HG03342 (cell line): ENCODE data around the gene TMEFF2.
A peak's percentile ranks its signal among the peaks of the same experiment; 100 is the strongest.
"Not testable (repeated sequence)": the region's sequence is repeated elsewhere in the genome, so short reads cannot be mapped to it uniquely, and the experiment has no call there.

Experiments used
- ATAC-seq: cut with Tn5 transposase; IDR thresholded peaks from one replicate; pipeline ENCODE4 v1.9.1; 2021; ENCODE audit warnings: mild to moderate bottlenecking, moderate library complexity; ENCODE audit not compliant: unreplicated experiment

The TMEFF2 gene

DNA sequence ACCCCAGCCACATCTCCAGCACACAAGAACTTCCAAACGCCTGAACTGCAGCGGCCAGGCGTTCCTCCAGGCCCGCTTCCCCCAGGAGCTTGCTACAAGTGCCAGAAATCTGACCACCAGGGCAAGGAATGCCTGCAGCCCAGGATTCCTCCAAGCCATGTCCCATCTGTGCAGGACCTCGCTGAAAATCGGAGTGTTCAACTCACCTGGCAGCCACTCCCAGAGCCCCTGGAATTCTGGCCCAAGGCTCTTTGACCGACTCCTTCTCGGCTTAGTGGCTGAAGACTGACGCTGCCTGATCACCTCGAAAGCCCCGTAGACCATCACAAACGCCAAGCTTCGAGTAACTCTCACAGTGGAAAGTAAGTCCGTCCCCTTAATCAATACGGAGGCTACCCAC lies 62.1 kb downstream of the TMEFF2 start:
- not testable (repeated sequence) for ATAC-seq

DNA sequence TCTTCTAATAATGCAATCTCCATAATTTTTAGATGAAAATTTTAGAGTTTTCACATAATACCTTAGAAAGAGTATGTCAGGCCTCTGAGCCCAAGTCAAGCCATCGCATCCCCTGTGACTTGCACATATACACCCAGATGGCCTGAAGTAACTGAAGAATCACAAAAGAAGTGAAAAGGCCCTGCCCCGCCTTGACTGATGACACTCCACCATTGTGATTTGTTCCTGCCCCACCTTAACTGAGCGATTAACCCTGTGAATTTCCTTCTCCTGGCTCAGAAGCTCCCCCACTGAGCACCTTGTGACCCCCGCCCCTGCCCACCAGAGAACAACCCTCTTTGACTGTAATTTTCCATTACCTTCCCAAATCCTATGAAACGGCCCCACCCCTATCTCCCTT lies 64.4 kb downstream of the TMEFF2 start:
- not testable (repeated sequence) for ATAC-seq

DNA sequence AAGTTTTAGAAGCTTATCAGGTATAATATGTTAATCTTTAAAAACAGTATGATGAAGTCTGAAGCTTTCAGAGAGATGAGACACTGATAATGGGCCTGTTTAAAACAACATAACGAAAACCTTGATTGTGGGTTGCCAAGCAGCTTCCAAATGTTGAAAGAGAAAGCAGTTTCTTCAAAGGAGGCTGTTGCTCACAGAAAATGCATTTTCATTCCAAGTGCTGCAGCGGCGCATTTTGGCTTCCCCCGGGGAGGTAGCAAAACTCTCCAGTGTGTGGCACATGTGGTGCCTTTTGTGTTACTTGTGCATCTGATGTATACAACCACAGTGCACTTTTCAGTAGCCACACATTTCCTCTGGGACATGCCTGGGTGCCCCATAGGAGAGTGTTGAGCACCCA lies 66.1 kb downstream of the TMEFF2 start:
- no peak for ATAC-seq

DNA sequence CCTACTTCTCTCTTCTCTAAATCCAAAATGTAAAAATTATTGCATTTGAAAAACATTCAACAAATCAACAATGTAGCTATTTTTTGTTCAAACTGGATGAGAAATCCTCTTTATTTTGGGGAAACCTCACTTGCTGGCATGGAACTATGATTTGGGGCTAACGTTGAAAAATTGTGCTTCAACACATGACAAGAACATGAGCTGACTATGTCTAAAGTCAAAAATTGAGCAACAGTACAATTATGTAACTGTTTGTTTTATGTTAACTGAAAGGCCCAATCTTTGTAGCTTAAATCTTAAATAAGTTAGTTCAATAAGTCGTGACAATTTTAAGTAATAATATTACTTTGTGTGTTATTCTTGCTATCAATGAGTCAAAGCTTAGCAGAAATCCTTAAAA lies 67.3 kb downstream of the TMEFF2 start:
- ATAC-seq = no peak

DNA sequence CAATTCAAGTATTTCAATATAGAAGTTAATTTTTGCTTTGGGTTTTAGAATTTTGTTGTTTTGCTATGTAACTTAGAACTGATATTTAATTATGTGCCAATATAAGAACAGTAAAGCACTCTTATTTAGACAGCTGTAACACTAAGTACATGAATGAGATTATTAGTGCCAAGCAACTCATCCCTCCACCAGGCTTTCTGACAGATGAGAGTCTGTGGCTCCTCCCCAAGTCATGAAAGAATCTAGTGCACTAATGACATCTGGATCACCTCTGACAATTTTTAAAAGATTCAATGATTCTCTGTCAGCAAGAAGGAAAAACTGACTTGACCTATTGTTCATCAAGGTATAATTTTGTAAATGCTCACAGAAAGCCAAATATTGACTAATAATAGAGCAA lies 67.8 kb downstream of the TMEFF2 start:
- ATAC-seq = no peak

DNA sequence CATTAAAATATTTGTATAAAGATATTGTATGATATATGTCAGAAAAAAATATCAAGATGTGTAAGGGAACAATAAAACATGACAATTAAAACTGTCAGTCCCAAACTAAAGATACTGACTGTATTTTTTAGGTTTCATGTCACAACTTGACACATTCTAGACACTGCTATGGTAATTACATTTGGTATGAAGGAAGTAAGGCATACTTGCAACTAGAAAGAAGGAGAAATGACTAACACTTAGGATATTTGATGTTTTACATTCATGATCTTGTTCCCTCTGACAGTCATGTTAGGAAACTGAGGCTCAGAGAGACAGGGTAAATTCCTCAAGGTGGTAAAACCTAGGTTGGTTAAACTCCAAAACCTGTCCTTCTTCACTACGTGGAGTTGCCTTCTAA lies 68.3 kb downstream of the TMEFF2 start:
- ATAC-seq = no peak

DNA sequence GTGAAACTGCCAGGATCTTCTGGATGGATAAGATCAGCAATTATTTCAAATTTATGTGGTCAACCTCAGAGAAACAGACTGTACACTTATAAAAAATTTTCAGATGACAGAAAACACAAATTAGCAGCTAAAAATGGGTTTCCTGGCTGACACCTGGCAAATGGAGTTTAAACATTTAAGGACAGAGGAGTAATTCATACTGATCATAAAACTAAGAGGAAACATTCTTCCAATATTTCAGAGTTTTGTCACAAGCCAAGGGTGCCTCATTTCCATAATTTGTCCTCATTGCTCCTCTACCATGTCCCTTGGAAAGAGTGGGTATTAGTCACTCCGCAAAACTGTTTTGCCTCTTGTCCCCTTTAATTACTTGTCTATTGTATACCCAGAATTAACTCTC lies 70.2 kb downstream of the TMEFF2 start:
- no peak for ATAC-seq

DNA sequence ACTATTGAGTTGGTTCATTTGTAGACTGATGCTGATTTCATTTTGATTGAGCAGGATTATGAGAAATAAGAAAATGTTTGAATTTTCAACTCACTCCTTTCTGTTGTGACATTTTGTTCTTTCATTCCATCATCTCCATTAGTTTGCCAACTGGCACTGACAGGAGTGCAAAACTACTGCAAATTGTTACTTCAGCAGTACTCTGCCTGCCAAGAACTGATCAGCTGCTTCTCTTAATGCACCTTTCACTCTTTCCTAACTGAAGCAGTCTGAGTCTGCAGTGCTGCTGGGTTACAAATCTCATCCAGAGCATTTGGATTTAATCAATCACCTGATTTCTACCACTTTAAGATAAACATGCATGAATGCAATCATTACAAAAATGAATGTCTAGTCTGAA lies 70.9 kb downstream of the TMEFF2 start:
- no peak for ATAC-seq

DNA sequence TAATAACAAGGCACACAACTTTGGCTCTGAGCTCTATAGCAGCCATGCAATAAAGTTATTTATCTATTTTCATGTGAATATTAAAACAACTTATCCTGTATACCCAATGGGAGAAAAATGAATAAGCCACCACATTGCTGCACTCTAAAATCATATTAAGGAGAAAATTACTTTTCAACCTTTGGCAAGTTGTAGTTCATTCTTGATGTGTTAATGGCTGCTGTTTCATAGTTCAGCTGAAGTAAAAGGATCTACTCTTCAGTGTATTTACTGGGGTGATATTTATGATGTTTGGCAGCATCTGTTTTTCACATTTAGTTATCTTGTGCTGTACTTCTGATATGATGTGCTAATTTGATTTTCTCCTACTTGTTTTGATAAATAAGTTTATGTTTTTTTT lies 71.8 kb downstream of the TMEFF2 start:
- no peak for ATAC-seq

DNA sequence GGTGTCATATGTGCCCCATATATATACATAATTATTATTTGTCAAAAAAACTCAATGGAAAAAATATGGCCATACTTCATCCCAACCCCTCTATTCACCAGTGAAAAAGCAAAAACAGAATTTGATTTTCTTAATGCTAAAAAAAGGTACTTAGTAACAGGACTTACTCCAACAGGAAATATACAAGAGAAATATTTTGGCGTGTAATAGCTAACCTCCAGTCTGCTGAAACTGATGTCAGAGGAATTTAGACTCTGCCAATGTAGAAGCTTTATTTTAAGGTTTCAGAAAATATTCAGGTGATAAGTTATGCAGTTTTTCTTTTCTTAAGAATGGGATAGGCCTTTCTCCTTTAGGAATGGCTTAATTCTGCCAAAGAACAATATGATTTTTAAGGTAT lies 72.6 kb downstream of the TMEFF2 start:
- no peak for ATAC-seq

DNA sequence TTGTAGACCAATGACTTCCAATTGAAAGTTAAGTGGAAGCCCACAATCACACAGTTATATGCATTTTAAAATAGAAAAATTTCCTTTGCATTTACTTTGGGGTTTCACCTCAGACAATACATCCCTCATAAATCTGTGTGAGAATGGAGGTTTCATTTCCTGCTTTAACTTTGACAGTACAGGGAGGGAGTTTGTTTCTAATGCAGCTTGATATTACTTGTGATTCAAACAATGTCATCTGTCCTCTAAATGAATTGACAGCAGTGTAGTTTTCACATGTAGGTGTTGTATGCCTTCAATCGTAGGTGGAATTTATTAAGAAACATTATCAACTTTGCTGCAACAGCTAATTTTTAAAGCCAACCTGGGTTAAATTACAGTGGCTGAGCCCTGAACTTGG lies 75.2 kb downstream of the TMEFF2 start:
- ATAC-seq = no peak

DNA sequence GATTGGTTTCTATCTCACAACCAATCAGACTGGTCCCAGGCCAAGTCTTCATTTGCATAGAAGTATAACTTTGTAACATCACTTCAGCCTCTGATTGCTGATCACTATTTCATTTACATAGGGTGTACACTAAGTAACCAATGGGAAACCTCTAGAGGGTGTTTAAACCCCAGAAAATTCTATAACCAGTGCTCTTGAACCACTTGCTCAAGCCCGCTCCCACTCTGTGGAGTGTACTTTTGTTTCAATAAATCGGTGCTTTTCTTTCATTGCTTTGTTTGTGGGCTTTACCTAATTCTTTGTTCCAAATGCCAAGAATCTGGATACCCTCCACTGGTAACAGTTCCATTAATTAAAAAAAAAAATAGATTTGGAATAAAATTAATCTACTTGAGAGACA lies 77.0 kb downstream of the TMEFF2 start:
- ATAC-seq = no peak

DNA sequence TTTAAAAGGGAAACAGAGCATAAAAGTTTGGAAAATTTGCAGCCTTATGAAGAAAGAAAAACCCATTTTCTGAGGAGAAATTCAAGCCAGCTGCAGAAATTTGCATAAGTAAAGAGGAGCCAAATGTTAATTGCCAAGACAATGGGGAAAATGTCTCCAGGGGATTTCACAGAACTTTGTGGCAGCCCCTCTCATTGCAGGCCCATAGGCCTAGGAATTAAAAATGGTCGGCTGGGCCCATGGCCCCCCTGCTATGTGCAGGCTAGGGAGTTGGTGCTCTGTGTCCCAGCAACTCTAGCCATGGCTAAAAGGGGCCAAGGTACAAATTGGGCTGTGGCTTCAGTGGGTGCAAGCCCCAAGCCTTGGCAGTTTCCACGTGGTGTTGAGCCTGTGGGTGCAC lies 83.2 kb downstream of the TMEFF2 start:
- ATAC-seq = not testable (repeated sequence)

DNA sequence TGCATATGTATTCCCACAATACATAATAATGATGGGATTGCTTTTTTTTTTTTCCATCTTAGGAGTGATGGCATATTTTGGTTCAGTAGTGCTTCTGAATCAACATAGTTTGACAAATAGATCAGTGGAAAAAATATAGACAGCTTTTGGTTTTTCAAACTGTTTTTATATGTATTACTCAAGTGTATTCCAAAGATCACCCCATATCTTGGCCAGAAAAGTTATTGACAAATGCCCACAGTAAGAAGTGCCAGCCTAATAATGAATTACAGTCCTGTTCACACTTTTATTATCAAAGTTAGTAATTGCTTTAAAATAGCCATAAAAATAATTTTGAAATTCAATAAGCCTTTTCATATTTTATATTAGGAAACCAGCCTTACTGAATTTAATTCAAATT lies 95.0 kb downstream of the TMEFF2 start:
- ATAC-seq = no peak

DNA sequence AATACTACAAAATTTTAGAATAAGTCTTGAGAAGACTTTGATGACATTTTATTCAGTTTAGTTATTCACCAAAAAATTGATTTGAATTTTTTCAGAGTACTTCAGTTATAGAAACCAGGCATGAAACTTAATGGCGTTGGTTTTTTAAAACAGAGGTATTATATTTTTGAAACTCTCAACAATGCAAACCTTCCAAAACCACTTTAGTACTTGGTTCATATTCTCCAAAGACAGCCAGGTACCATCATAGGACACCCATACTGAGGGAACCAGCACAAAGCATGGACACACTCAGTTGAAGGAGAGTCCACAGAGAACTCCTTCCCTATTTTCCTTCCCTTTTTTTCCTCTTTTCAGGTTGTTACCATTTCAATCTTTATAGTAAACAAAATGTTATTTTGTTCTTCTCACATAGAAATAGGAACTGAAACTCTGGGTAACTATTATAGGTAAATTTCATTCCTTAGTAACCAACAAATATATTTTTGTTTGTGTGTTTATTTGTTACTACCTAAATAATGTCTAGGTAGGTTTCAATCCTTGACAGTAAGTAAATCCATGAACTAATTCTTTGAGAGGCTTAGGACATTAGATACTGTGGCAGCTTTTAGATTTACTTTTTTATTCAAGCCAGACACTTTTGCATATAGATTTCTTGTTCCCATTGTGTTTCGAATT lies 95.8 kb downstream of the TMEFF2 start:
- ATAC-seq = peak; percentile 77

DNA sequence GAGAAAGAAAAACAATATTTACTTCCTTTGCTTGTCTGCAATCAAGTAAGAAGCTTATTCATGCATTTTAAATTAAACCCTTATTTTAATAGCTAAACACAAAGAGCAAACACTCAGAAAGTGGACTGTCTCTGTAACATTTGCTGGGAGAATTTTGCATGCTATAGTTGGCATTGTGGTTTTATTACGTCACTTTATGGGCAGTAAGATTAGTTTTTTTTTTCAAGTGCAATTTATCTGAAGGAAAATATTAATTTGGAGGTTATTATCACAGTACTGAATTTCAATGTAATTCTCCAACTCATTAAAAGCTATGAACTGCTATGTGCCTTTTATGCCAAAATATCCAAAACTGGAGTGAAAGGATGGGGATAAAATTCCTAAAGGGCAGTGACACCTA lies 103.3 kb downstream of the TMEFF2 start:
- ATAC-seq = no peak

DNA sequence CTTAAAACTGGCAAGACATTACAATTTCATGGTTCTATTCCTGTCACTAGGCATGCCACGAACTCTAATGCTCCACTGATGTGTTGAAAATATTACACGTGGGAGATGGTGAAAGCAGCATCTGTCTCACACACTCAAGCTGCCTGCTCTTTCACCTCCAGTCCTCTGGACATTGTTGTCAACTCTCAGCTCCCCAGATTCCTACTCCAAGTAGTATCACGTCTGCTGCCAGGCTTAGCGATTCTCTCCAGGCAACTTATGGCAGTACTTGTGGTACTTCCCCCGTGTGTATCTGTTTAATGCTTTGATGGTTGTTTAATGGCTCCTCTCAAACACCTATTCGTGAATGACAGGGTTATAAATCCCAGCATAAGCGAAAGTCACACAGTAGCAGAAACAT lies 103.8 kb downstream of the TMEFF2 start:
- no peak for ATAC-seq

DNA sequence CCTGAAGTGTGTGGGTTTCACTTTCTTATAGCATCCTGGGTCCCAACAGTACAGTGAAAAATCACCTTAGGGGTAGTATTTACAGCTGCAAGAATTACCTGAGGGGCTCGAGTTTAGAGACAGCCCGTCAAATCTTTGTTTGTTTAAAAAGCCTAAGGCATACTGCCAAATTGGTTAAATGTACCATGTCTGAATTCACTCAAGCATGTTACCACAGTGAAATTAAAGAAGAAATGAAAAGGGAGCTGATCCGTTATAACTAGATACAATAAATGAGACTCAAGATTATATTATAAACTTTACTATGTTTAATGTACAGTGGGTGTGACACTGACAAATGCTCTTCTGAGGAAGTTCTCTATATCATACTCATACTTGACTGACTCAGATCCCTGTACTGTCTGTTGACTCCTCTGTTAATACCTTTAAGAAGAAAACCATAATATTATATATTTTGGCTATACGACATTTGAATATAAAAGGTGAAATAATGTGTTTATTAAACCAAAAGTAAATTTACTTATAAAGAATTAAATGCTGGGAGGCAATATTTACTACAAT lies 107.3 kb downstream of the TMEFF2 start:
- no peak for ATAC-seq

DNA sequence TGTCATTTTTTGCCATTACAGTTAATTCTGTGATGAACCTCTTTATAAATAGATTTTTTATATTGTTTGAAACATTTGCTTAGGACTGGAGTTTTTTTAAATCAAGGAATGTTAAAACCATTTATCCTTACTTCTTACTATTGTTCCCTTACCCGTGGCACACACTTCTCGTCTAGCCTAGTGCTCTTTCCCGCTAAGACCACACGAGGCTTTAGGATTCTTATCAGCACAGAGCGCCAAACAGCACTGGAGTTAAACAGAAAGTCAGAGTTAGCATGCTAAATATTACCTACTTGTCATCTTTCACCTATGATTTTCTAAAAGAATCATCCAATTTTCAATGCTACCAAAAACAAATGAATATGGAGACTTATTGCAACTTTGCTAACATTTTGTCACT lies 112.6 kb downstream of the TMEFF2 start:
- ATAC-seq = no peak

DNA sequence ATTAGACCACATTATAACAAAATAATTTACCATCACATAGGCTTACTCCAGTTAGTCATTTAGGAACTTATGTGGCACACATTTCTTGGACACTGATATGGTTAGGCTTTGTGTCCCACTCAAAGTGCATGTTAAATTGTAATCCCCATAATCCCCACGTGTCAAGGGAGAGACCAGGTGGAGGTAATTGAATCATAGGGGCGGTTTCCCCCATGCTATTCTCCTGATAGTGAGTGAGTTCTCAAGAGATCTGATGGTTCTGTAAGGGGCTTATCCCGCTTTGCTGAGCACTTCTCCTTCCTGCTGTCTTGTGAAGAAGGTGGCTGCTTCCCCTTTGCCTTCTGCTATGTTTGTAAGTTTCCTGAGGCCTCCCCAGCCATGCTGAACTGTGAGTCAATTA lies 114.6 kb downstream of the TMEFF2 start:
- not testable (repeated sequence) for ATAC-seq

DNA sequence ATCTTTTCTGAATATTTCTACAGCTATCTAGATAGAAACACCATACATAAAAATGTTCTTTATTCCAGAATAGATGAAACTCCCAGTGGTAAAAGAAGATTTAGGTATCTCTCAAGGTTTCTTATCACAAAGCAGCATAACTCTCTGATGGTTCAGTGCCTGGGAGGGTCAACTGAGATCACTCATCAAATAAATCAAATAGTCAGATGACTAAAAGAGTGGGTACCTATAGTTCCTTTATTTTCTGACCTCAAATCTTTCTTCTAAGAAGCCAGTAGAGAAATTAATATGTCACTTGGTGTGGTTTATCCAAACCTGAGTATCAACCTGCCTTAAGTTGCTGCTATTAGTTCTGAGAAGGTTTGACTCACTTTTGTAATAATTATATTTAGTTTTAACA lies 120.9 kb downstream of the TMEFF2 start:
- ATAC-seq = no peak

DNA sequence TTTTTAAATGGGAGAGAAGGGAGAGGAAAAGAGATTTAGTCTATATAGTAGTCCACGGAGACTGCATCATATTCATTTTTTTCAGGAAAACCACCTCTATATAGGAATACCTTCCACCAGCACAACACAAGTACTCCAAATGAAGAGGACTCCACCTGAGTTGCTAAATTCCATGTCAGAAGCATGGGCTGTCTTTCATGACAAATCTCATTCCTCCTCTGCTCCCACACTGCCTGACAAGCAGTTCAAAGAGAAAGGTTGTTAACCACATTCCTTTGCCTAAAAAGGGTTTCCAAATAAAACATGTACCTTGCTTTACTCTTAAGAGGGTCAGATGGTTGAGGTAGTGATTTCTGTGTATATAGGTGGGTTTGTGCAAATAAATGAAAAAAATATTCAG lies 122.0 kb downstream of the TMEFF2 start:
- ATAC-seq = no peak

DNA sequence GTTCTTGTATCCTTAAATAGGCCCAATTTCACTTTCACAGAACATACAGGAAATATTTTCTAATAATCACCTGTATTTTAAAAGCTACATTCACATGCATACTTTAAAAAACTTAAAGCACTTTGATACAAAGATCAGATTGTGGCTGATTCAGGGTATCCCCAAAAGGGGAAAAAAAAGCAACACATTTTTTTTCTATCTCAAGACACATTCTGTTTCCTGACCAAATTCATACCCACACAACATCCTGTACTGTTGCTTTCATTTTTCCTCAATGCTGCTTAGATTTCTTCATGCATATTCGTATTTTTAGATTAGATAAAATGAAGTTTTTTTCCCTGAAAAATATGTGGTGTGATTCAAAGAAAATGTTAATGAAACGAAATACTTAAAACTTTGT lies 122.5 kb downstream of the TMEFF2 start:
- ATAC-seq = no peak
